GM21528 (cell line): ENCODE results near the gene CAMK2A.

Source experiments
- ATAC-seq: cut with Tn5 transposase; IDR thresholded peaks from one replicate; pipeline ENCODE4 v1.9.1; 2021; ENCODE audit warnings: mild to moderate bottlenecking, moderate library complexity; ENCODE audit not compliant: unreplicated experiment, low FRiP score

Gene CAMK2A

GRCh38 chr5:150317048-150318003 is 27.8 kb upstream of the CAMK2A start:
- ATAC-seq: no peak

GRCh38 chr5:150316320-150316719 is 26.7 kb upstream of the CAMK2A start:
- ATAC-seq: no peak

DNA sequence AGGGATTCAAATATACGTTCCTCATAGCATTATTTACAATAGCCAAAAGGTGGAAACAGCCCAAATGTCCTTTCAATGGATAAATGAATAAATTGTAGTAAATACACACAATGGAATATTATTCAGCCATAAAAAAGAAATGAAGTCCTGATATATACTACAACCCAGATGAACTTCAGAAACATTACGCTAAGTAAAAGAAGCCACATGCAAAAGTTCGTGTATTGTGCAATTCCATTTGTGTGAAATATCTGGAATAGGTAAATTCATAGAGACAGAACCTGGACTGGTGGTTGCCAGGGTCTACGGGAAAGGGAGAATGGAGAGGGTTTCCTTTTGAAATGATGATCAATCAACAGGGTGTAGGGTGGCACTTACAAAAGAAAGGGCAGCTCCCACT is 25.7 kb upstream of the CAMK2A start:
- no peak for ATAC-seq

- no peak for ATAC-seq
Observed at GRCh38 chr5:150313921-150314716, 24.5 kb upstream of the CAMK2A start.

GRCh38 chr5:150313501-150313900 is 23.9 kb upstream of the CAMK2A start:
- no peak for ATAC-seq

- no peak for ATAC-seq
Observed at GRCh38 chr5:150312518-150312917, 22.9 kb upstream of the CAMK2A start.

DNA sequence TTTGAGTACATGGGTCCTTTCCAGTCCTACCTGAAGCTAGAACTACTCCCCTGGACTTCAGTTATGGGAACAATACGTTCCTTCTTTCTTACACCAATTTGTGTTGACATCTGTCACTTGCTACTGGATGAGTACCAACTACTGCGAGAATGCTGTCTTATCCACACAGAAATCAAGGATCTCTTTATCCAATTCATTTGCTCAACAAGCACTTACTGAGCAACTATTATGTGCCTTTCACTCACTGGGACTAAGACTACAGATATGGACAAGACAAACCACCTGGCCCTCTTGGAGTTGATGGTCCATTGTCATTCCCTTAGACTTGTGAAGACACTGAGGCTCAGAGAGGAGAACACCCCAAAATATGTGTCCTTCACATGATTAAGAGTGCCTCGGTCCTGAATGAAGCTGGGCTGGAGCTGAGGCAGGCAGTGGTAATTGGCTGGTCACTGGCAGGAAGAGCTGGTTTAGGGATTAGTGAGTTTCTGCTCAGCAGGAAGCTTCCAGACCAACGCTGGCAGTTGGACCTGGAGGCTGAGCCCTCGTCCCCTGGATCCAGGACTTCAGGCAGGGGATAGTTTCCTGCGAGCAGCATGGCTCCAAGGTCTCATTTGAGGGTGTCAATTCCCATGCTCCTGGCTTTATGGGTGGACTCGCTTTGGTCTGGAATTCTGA is 21.6 kb upstream of the CAMK2A start:
- no peak for ATAC-seq

DNA sequence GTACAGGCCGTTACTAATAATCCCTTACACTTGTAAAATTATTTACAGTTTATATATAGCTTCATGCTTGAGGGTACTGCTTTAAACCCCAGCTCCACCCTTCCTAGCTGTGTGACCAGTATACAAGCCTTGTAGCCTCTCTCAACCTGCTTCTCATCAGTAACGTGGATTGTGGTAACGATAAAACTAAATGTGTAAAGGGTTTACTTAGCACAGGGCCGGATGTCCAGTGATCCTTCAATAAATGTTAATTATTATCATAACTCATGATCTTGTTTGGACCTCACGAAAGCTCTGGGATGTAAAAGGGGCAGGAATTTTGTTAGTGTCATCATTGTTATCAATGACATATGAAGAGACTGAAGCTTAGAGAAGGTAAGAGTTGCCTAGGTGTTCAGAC is 20.7 kb upstream of the CAMK2A start:
- no peak for ATAC-seq

GRCh38 chr5:150309886-150310239 is 20.3 kb upstream of the CAMK2A start:
- ATAC-seq: no peak

DNA sequence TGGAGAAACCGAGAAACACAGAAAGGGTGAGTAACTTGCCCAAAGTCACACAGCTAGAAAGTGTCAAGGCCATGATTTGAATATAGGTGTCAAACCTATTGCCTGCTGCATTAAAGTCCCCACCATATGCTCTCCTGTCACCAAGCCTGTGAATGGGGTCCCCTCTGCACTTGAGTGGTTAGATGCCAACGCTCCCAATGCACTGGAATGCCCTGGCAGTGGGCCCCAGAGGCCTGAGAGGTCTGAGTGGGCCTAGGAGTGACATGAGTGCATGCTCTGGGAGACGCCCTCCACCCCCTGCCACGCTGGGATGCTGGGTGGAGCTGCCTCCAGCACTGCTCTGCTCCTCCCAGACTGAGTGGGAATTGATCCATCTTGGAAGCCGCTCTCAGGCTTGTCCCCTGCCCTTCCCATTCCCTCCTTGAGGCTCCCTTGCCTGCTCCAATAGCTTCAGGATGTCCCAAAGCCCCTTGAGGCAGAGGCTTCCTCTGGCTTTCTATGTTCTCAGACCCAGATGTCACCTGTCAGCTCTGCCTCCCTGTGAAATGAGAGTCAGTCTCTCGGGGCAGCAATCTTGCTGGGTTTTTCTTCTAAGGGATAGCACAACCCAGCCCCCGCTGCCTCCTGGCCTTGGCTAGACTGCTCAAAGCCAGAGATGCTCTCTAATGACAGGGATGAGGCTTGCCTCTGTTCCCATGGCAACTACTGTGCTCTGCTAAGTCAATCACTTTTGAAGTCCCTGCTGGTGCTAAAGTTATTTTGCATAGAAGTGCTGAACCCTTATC is 19.7 kb upstream of the CAMK2A start:
- ATAC-seq: no peak

GRCh38 chr5:150307617-150308426 is 18.2 kb upstream of the CAMK2A start:
- no peak for ATAC-seq

GRCh38 chr5:150306775-150307174 is 17.2 kb upstream of the CAMK2A start:
- no peak for ATAC-seq

GRCh38 chr5:150305557-150305956 is 16.0 kb upstream of the CAMK2A start:
- no peak for ATAC-seq

DNA sequence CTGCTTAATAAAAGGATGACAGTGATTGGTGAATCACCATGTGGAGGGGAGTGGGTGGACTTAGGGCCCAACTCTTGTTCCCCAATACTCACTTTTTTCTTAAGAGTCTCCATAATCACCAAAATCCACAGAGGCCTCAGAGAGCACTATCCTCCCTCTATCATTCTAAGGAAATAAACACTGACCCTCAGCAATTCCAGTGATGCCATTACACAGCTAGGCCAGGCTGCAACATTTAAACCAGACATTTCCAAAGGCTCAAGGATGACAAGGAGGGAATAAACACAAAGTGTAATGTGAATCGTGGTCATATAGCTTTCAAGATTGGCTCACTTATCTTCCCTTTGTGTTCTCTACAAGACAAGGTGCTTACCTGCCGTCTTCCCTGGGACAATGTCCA is 15.5 kb upstream of the CAMK2A start:
- ATAC-seq: no peak

GRCh38 chr5:150304481-150305081 is 15.0 kb upstream of the CAMK2A start:
- ATAC-seq: no peak

GRCh38 chr5:150303660-150304386 is 14.2 kb upstream of the CAMK2A start:
- ATAC-seq: no peak

DNA sequence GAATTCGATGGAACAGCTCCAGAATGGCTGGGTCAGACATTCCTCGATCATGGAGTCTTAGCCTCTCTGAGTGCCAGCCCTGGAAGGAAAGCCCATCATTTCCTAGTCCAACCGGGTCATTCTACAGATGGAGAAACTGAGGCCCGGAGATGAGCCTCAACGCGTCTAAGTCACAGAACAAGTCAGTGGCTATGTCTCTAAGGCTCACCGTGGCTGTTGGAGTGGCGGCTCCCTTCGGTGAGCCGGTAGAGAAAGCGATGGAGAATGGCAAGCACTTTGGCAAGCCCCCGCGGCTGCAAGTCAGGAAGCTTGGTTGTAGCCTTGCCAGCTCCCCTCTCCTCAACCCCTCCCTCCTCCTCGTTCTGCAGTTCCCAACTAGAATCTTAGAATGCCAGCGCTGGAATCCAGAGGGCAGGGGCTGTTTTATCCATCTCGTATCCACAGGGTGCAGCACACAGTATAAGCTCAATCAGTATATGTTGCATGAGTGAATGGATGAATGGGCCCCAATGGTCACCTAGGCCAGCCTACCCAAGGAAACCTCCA is 13.6 kb upstream of the CAMK2A start:
- no peak for ATAC-seq
